HCT116 (cell line): ENCODE results near the gene LRRC7. TPM values are rescaled to one million over a fixed set of nuclear protein-coding genes. Genes with fewer than 3 reads are reported as not detected.

Experiments used
- ATAC-seq: fragments of 200-7000 bp; cut with Tn5 transposase; 2 replicates; pipeline ENCODE4 v1.9.1; 2020; ENCODE audit warnings: mild to moderate bottlenecking, moderate library complexity
- BruUV-seq: library from RNA; stranded (reverse); fragments of 400-500 nt; replicated peaks from 2 replicates; lab custom pipeline; 2021; lab: Mats Ljungman, UMichigan
- CTCF ChIA-PET: fragments of 300-600 bp; sonication (Branson Sonifier 250); formaldehyde crosslinking; loops from one replicate; lab custom pipeline; 2021; ENCODE audit warnings: antibody characterized with exemption; lab: Charles Lee
- POLR2A ChIA-PET: fragments of 300-600, 350-600 bp; sonication (Branson Sonifier 250); formaldehyde crosslinking; loops from one replicate; lab custom pipeline; 2021; ENCODE audit warnings: antibody characterized with exemption; lab: Charles Lee
- RAD21 ChIA-PET, 2 experiments: fragments of 300-600 bp; sonication (Branson Sonifier 250); formaldehyde crosslinking; loops; one replicate each; lab custom pipeline; 2023; ENCODE audit warnings: low total read pairs in 2 of 2; ENCODE audit not compliant: uncharacterized antibody in 2 of 2, unreplicated experiment in 2 of 2, low non-redundant PET in 1 of 2; lab: Charles Lee
- DNase-seq: peaks from one replicate; pipeline ENCODE4 v3.0.0-alpha.2; 2010; ENCODE audit warnings: low read depth, low spot score
- H2AFZ ChIP-seq: fragments of 200-600 bp; shearing (Covaris generic), sonication (generic); 2 replicates; pipeline ENCODE4 v1.6.1; 2017; ENCODE audit warnings: low read depth, mixed run types, mixed read lengths, antibody characterized with exemption, low read length; ENCODE audit not compliant: poor library complexity, severe bottlenecking
- H3K27ac ChIP-seq: 2 replicates; pipeline ENCODE4 v1.5.1; 2012; ENCODE audit warnings: low read depth, low read length
- H3K27me3 ChIP-seq: fragments of 200-600 bp; sonication (generic); 2 replicates; pipeline ENCODE4 v1.6.1; 2016; ENCODE audit warnings: mixed run types, low read length, mixed read lengths; ENCODE audit not compliant: insufficient read depth
- H3K36me3 ChIP-seq, 2 experiments: fragments of 200-500 bp in 1 of 2; fragments of 200-600 bp in 1 of 2; sonication (Bioruptor generic) in 1 of 2; sonication (generic) in 1 of 2; 2 replicates each; pipeline versions ENCODE4 v1.5.1 to v1.6.1; 2014 to 2016; ENCODE audit warnings: low read length in 2 of 2, inconsistent platforms in 1 of 2, mixed read lengths in 1 of 2, mixed run types in 1 of 2; ENCODE audit not compliant: insufficient read depth in 2 of 2, control insufficient read depth in 1 of 2
- H3K4me1 ChIP-seq, 2 experiments: fragments of 200-600 bp in 1 of 2; sonication (generic) in 1 of 2; 2 replicates each; pipeline versions ENCODE4 v1.5.1 to v1.6.1; 2012 to 2017; ENCODE audit warnings: low read length in 2 of 2, inconsistent platforms in 1 of 2, mild to moderate bottlenecking in 1 of 2, mixed read lengths in 1 of 2, mixed run types in 1 of 2, moderate library complexity in 1 of 2; ENCODE audit not compliant: insufficient read depth in 2 of 2, control insufficient read depth in 1 of 2
- H3K4me2 ChIP-seq: fragments of 200-600 bp; sonication (generic); 2 replicates; pipeline ENCODE4 v1.6.1; 2017; ENCODE audit warnings: mixed run types, low read length, mixed read lengths
- H3K4me3 ChIP-seq, 2 experiments: fragments of 200-600 bp in 1 of 2; sonication (generic) in 1 of 2; replicated peaks in 1 of 2; 2 replicates each; pipeline ENCODE4 v1.5.1; 2011 to 2016; ENCODE audit warnings: low read length in 2 of 2, control low read depth in 1 of 2, low read depth in 1 of 2, mild to moderate bottlenecking in 1 of 2, mixed read lengths in 1 of 2, mixed run types in 1 of 2
- H3K79me2 ChIP-seq: fragments of 200-600 bp; sonication (generic); 2 replicates; pipeline ENCODE4 v1.6.1; 2017; ENCODE audit warnings: mild to moderate bottlenecking, mixed run types, low read length, moderate library complexity, mixed read lengths; ENCODE audit not compliant: insufficient read depth
- H3K9ac ChIP-seq: fragments of 200-600 bp; sonication (generic); 2 replicates; pipeline ENCODE4 v1.6.1; 2016; ENCODE audit warnings: low read length, mixed read lengths
- H3K9me2 ChIP-seq: fragments of 200-600 bp; sonication (generic), shearing (Covaris generic); 2 replicates; pipeline ENCODE4 v1.6.1; 2017; ENCODE audit warnings: mixed run types, mild to moderate bottlenecking, moderate library complexity; ENCODE audit not compliant: insufficient read depth
- H3K9me3 ChIP-seq, 2 experiments: fragments of 200-500 bp in 1 of 2; fragments of 200-600 bp in 1 of 2; sonication (Bioruptor generic) in 1 of 2; sonication (generic) in 1 of 2; 2 replicates each; pipeline ENCODE4 v1.6.1; 2014 to 2017; ENCODE audit warnings: low read length in 2 of 2, mixed read lengths in 2 of 2, inconsistent platforms in 1 of 2, low read depth in 1 of 2, mild to moderate bottlenecking in 1 of 2, mixed run types in 1 of 2, moderate library complexity in 1 of 2; ENCODE audit not compliant: control insufficient read depth in 1 of 2, insufficient read depth in 1 of 2
- H4K20me1 ChIP-seq: fragments of 200-600 bp; sonication (generic), shearing (Covaris generic); 2 replicates; pipeline ENCODE4 v1.6.1; 2017; ENCODE audit warnings: mixed run types, mild to moderate bottlenecking, moderate library complexity; ENCODE audit not compliant: insufficient read depth
- EGR1 ChIP-seq: IDR thresholded peaks from 2 replicates; pipeline ENCODE4 v1.6.1; 2012; ENCODE audit warnings: low read depth
- EZH2 ChIP-seq: fragments of 200-600 bp; sonication (generic); IDR thresholded peaks from 2 replicates; pipeline ENCODE4 v1.6.1; 2017; ENCODE audit warnings: antibody characterized with exemption, mixed run types
- EZH2phosphoT487 ChIP-seq: fragments of 200-600 bp; IDR thresholded peaks from 2 replicates; pipeline ENCODE4 v1.6.1; 2018; ENCODE audit warnings: antibody characterized with exemption, borderline replicate concordance
- FOSL1 ChIP-seq: IDR thresholded peaks from 2 replicates; pipeline ENCODE4 v1.6.1; 2012; ENCODE audit warnings: low read depth
- JUND ChIP-seq: IDR thresholded peaks from 2 replicates; pipeline ENCODE4 v1.6.1; 2012
- MAX ChIP-seq: IDR thresholded peaks from 2 replicates; pipeline ENCODE4 v1.6.1; 2012
- REST ChIP-seq: IDR thresholded peaks from 2 replicates; pipeline ENCODE4 v1.6.1; 2012; ENCODE audit warnings: low read depth
- SRF ChIP-seq: IDR thresholded peaks from 2 replicates; pipeline ENCODE4 v1.6.1; 2012; ENCODE audit warnings: low read depth
- ZBTB33 ChIP-seq: IDR thresholded peaks from 2 replicates; pipeline ENCODE4 v1.6.1; 2011; ENCODE audit warnings: mild to moderate bottlenecking, low read length, moderate library complexity; ENCODE audit not compliant: insufficient replicate concordance; ENCODE audit errors: extremely low read depth
- ZNF274 ChIP-seq: fragments of 200-500 bp; sonication (Bioruptor generic); IDR thresholded peaks from 2 replicates; pipeline ENCODE4 v1.6.1; 2014; ENCODE audit warnings: mild to moderate bottlenecking, low read depth, low read length, inconsistent platforms
- intact Hi-C: fragments of 100-400 bp; cut with micrococcal nuclease; formaldehyde crosslinking; loops from 2 replicates; pipeline ENCODE4 v1.10.0; 2022
- total RNA-seq: library from RNA; stranded (reverse); gene quantifications from one replicate; pipeline ENCODE4 v1.2.1, GENCODE V29; 2021; ENCODE audit not compliant: unreplicated experiment

Gene LRRC7
- total RNA-seq, 1 experiment from 2014 or later: not detected

GRCh38 chr1:69551476-69552324, 16.0 kb upstream of the LRRC7 start:
- intact Hi-C loops: no loop called here
- Histone ChIP-seq H3K79me2 (no peaks in the 10 kb centered on the region), H3K27ac (no peak overlapping the region), H3K4me1 (no peaks in the 10 kb centered on the region), H3K9me2 (no peaks in the 10 kb centered on the region), H4K20me1 (no peaks in the 10 kb centered on the region), H3K4me3 (no peak overlapping the region), H3K9me3 (no peaks in the 10 kb centered on the region), H3K27me3 (peaks cover 11% of the 10 kb centered on the region; the same call in 1 of the 2 replicates), H3K36me3 (no peaks in the 10 kb centered on the region), H3K4me2 (no peak overlapping the region)
- POLR2A ChIA-PET: no interaction called here
- DNase-seq (no peak), ATAC-seq (no peak)
- BruUV-seq: no TSS peak
- CTCF ChIA-PET: no interaction called here
- TF ChIP-seq MAX: no peak
- no peak for TF ChIP-seq ZNF274
- TF ChIP-seq REST: no peak
- no peak for TF ChIP-seq EZH2
- TF ChIP-seq EGR1: no peak
- TF ChIP-seq SRF: no peak
- no peak for TF ChIP-seq EZH2phosphoT487
- TF ChIP-seq JUND: no peak
- TF ChIP-seq FOSL1: no peak
- TF ChIP-seq ZBTB33: no peak
- TF ChIP-seq, all 23 proteins: peak for 0
- Histone ChIP-seq H2AFZ (no peak overlapping the region), H3K9ac (no peak overlapping the region)
- RAD21 ChIA-PET: no interaction called here
